ENCODE data around the gene TMC1. TPM values are rescaled to one million over a fixed set of nuclear protein-coding genes. Genes with fewer than 3 reads are reported as not detected.

The TMC1 gene
- total RNA-seq, 2 donors from 2014 or later = 0.29 to 0.42 TPM

GRCh38 chr9:72680593-72681282 is 159.3 kb downstream of the TMC1 start:
- H3K9me3 ChIP-seq = no peaks in the 10 kb centered on the region
- H3K4me1 ChIP-seq = no peaks in the 10 kb centered on the region
- H3K27me3 ChIP-seq = no peaks in the 10 kb centered on the region
- no peak overlapping the region for H3K9ac ChIP-seq (ENCODE audit: low read depth in 2 of 2, low read length in 2 of 2)
- H3K36me3 ChIP-seq = no peaks in the 10 kb centered on the region
- H3K4me3 ChIP-seq = no peak overlapping the region
- no peak for TF ChIP-seq CTCF (IDR thresholded peaks at IDR 0.05)
- intact Hi-C loops (cut with DNase I) = no loop called here
- no peak overlapping the region for H3K27ac ChIP-seq
- DNase-seq = no peak

- no peak overlapping the region for H3K9ac ChIP-seq (ENCODE audit: low read depth in 2 of 2, low read length in 2 of 2)
- TF ChIP-seq CTCF (IDR thresholded peaks at IDR 0.05) = no peak
- no peaks in the 10 kb centered on the region for H3K9me3 ChIP-seq
- intact Hi-C loops (cut with DNase I) = no loop called here
- no peak overlapping the region for H3K27ac ChIP-seq
- H3K36me3 ChIP-seq = no peaks in the 10 kb centered on the region
- no peaks in the 10 kb centered on the region for H3K27me3 ChIP-seq
- no peaks in the 10 kb centered on the region for H3K4me1 ChIP-seq
- no peak for DNase-seq
- H3K4me3 ChIP-seq = no peak overlapping the region
These were observed 159.8 kb downstream of the TMC1 start for GRCh38 chr9:72681283-72681630.

GRCh38 chr9:72684615-72685014 is 163.2 kb downstream of the TMC1 start:
- Histone ChIP-seq H3K36me3 (no peaks in the 10 kb centered on the region), H3K27ac (no peak overlapping the region), H3K27me3 (no peaks in the 10 kb centered on the region), H3K9ac (ENCODE audit: low read depth in 2 of 2, low read length in 2 of 2) (no peak overlapping the region), H3K4me3 (no peak overlapping the region), H3K4me1 (no peaks in the 10 kb centered on the region), H3K9me3 (no peaks in the 10 kb centered on the region)
- intact Hi-C loops (cut with DNase I) = no loop called here
- DNase-seq = no peak
- no peak for TF ChIP-seq CTCF (IDR thresholded peaks at IDR 0.05)

- TF ChIP-seq CTCF (IDR thresholded peaks at IDR 0.05) = no peak
- Histone ChIP-seq H3K27ac (no peak overlapping the region), H3K9me3 (no peaks in the 10 kb centered on the region), H3K4me1 (no peaks in the 10 kb centered on the region), H3K27me3 (no peaks in the 10 kb centered on the region), H3K36me3 (no peaks in the 10 kb centered on the region), H3K4me3 (no peak overlapping the region), H3K9ac (ENCODE audit: low read depth in 2 of 2, low read length in 2 of 2) (no peak overlapping the region)
- no peak for DNase-seq
- intact Hi-C loops (cut with DNase I) = no loop called here
These were observed 164.5 kb downstream of the TMC1 start for GRCh38 chr9:72685911-72686310.

- no peak for DNase-seq
- TF ChIP-seq CTCF (IDR thresholded peaks at IDR 0.05) = no peak
- Histone ChIP-seq H3K36me3 (no peaks in the 10 kb centered on the region), H3K27me3 (no peaks in the 10 kb centered on the region), H3K9me3 (no peaks in the 10 kb centered on the region), H3K9ac (ENCODE audit: low read depth in 2 of 2, low read length in 2 of 2) (no peak overlapping the region), H3K27ac (no peak overlapping the region), H3K4me3 (no peak overlapping the region), H3K4me1 (no peaks in the 10 kb centered on the region)
- intact Hi-C loops (cut with DNase I) = no loop called here
These were observed 165.9 kb downstream of the TMC1 start for GRCh38 chr9:72687331-72687730.
